Osteoblast (primary cell): ENCODE results near the gene DMBX1. TPM values are rescaled to one million over a fixed set of nuclear protein-coding genes. Genes with fewer than 3 reads are reported as not detected.

Experiments used
- DNase-seq: peaks from one replicate; pipeline ENCODE4 v3.0.0; 2011; ENCODE audit warnings: low spot score, mixed read lengths; ENCODE audit not compliant: insufficient read length; ENCODE audit errors: missing footprints
- H2AFZ ChIP-seq: 2 replicates; pipeline ENCODE4 v1.6.0; 2011; ENCODE audit warnings: mild to moderate bottlenecking, low read length
- H3K27ac ChIP-seq: 2 replicates; pipeline ENCODE4 v1.5.1; 2011; ENCODE audit warnings: mild to moderate bottlenecking, low read depth, low read length, moderate library complexity
- H3K27me3 ChIP-seq: 2 replicates; pipeline ENCODE4 v1.6.0; 2012; ENCODE audit warnings: mild to moderate bottlenecking, control low read depth, inconsistent platforms, low read length, moderate library complexity; ENCODE audit not compliant: insufficient read depth
- H3K36me3 ChIP-seq: 2 replicates; pipeline ENCODE4 v1.5.1; 2011; ENCODE audit warnings: mild to moderate bottlenecking, low read length, control low read depth, moderate library complexity; ENCODE audit not compliant: insufficient read depth
- H3K4me1 ChIP-seq: 2 replicates; pipeline ENCODE4 v1.5.1; 2011; ENCODE audit warnings: mild to moderate bottlenecking, low read length, control low read depth, moderate library complexity; ENCODE audit not compliant: insufficient read depth
- H3K4me2 ChIP-seq: 2 replicates; pipeline ENCODE4 v1.6.0; 2011; ENCODE audit warnings: mild to moderate bottlenecking, low read length; ENCODE audit not compliant: insufficient read depth
- H3K4me3 ChIP-seq: fragments of 200-600 bp; sonication (generic); 3 replicates; pipeline ENCODE4 v1.5.1; 2012; ENCODE audit warnings: mild to moderate bottlenecking, low read length, inconsistent platforms; ENCODE audit not compliant: insufficient read depth
- H3K79me2 ChIP-seq: 2 replicates; pipeline ENCODE4 v1.6.0; 2012; ENCODE audit warnings: mild to moderate bottlenecking, low read length, control low read depth, inconsistent platforms; ENCODE audit not compliant: insufficient read depth
- H3K9me3 ChIP-seq: 2 replicates; pipeline ENCODE4 v1.5.1; 2011; ENCODE audit warnings: low read depth, low read length, control low read depth
- H4K20me1 ChIP-seq: 2 replicates; pipeline ENCODE4 v1.6.0; 2012; ENCODE audit warnings: mild to moderate bottlenecking, low read length, control low read depth; ENCODE audit not compliant: insufficient read depth
- total RNA-seq: library from RNA; depleted of rRNA; stranded (reverse); fragments of >200 nt; gene quantifications from 2 replicates; pipeline ENCODE4 v1.2.3, GENCODE V29; 2012
- TF ChIP-seq, protein P1 (sequence below): IDR thresholded peaks from 2 replicates; pipeline ENCODE4 v1.5.1; 2011; ENCODE audit warnings: mild to moderate bottlenecking, low read depth, low read length, moderate library complexity; ENCODE audit errors: extremely low read depth

Gene DMBX1
- total RNA-seq, 1 donor, result not detected

GRCh38 chr1:46456411-46456963 lies 33.1 kb upstream of the DMBX1 start:
- Histone ChIP-seq H3K9me3 (no peaks in the 10 kb centered on the region), H3K27ac (no peak overlapping the region), H3K4me1 (no peaks in the 10 kb centered on the region), H4K20me1 (no peaks in the 10 kb centered on the region), H3K27me3 (peaks cover 29% of the 10 kb centered on the region), H3K4me3 (no peak overlapping the region), H3K79me2 (no peaks in the 10 kb centered on the region), H3K36me3 (no peaks in the 10 kb centered on the region), H3K4me2 (no peak overlapping the region), H2AFZ (no peak overlapping the region)
- TF ChIP-seq, protein P1, sequence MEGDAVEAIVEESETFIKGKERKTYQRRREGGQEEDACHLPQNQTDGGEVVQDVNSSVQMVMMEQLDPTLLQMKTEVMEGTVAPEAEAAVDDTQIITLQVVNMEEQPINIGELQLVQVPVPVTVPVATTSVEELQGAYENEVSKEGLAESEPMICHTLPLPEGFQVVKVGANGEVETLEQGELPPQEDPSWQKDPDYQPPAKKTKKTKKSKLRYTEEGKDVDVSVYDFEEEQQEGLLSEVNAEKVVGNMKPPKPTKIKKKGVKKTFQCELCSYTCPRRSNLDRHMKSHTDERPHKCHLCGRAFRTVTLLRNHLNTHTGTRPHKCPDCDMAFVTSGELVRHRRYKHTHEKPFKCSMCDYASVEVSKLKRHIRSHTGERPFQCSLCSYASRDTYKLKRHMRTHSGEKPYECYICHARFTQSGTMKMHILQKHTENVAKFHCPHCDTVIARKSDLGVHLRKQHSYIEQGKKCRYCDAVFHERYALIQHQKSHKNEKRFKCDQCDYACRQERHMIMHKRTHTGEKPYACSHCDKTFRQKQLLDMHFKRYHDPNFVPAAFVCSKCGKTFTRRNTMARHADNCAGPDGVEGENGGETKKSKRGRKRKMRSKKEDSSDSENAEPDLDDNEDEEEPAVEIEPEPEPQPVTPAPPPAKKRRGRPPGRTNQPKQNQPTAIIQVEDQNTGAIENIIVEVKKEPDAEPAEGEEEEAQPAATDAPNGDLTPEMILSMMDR, result no peak
- DNase-seq, result no peak

- Histone ChIP-seq H2AFZ (no peak overlapping the region), H3K36me3 (no peaks in the 10 kb centered on the region), H3K4me2 (no peak overlapping the region), H3K27ac (no peak overlapping the region), H3K27me3 (peaks cover 30% of the 10 kb centered on the region), H3K79me2 (no peaks in the 10 kb centered on the region), H3K9me3 (no peaks in the 10 kb centered on the region), H4K20me1 (no peaks in the 10 kb centered on the region), H3K4me1 (no peaks in the 10 kb centered on the region), H3K4me3 (no peak overlapping the region)
- TF ChIP-seq, protein P1, result no peak
- DNase-seq, result peak; percentile 74
Observed at GRCh38 chr1:46457178-46457577, 32.5 kb upstream of the DMBX1 start.

- no peak overlapping the region for H3K4me3 ChIP-seq
- H3K27me3 ChIP-seq, result peaks cover 30% of the 10 kb centered on the region
- no peaks in the 10 kb centered on the region for H3K79me2 ChIP-seq
- peak; percentile 62 for DNase-seq
- H3K4me1 ChIP-seq, result no peaks in the 10 kb centered on the region
- no peak overlapping the region for H2AFZ ChIP-seq
- H3K9me3 ChIP-seq, result no peaks in the 10 kb centered on the region
- TF ChIP-seq, protein P1, result no peak
- H3K27ac ChIP-seq, result no peak overlapping the region
- H4K20me1 ChIP-seq, result no peaks in the 10 kb centered on the region
- H3K36me3 ChIP-seq, result no peaks in the 10 kb centered on the region
- H3K4me2 ChIP-seq, result no peak overlapping the region
Observed at GRCh38 chr1:46458190-46458589, 31.4 kb upstream of the DMBX1 start.

GRCh38 chr1:46458846-46459245 lies 30.8 kb upstream of the DMBX1 start:
- TF ChIP-seq, protein P1, result no peak
- Histone ChIP-seq H4K20me1 (no peaks in the 10 kb centered on the region), H3K4me3 (no peak overlapping the region), H3K4me1 (no peaks in the 10 kb centered on the region), H2AFZ (no peak overlapping the region), H3K36me3 (no peaks in the 10 kb centered on the region), H3K79me2 (no peaks in the 10 kb centered on the region), H3K9me3 (no peaks in the 10 kb centered on the region), H3K27ac (no peak overlapping the region), H3K27me3 (peaks cover 30% of the 10 kb centered on the region), H3K4me2 (no peak overlapping the region)
- DNase-seq, result peak; percentile 68
